K562 (cell line): ENCODE measurements around the gene SLC6A7. TPM values are rescaled to one million over a fixed set of nuclear protein-coding genes. Genes with fewer than 3 reads are reported as not detected.

Experiments used
- ATAC-seq: fragments of 200-7000 bp; cut with Tn5 transposase; 3 replicates; pipeline ENCODE4 v1.9.1; 2020; ENCODE audit warnings: moderate library complexity
- BruUV-seq: library from RNA; stranded (reverse); fragments of 400-500 nt; replicated peaks from 2 replicates; lab custom pipeline; 2021; lab: Mats Ljungman, UMichigan
- CTCF ChIA-PET: fragments of 300-600 bp; formaldehyde crosslinking; extraction: SDS; loops from one replicate; lab custom pipeline; 2021; ENCODE audit warnings: low intra/inter-chr PET ratio; lab: Yijun Ruan, JAX
- POLR2A ChIA-PET: fragments of 300-600, 350-650 bp; sonication (Branson Sonifier 250); formaldehyde crosslinking; extraction: SDS; loops from one replicate; lab custom pipeline; 2021; ENCODE audit warnings: antibody characterized with exemption, inconsistent platforms; lab: Yijun Ruan, JAX
- DNase-seq, 4 experiments: peaks; one replicate each; pipeline versions ENCODE4 v3.0.0 to v3.0.0-alpha.2; 2011 to 2018; ENCODE audit warnings: low spot score in 3 of 4, mixed read lengths in 3 of 4; ENCODE audit errors: extremely low read depth in 1 of 4
- FAIRE-seq: peaks from 2 replicates; lab custom pipeline; 2011; peaks lifted over from hg19 to GRCh38; lab: Jason Lieb, UNC
- H2AFZ ChIP-seq: 2 replicates; pipeline ENCODE4 v1.6.0; 2011; ENCODE audit warnings: low read depth, low read length, control low read depth, inconsistent platforms
- H3K27ac ChIP-seq: fragments of 200-600 bp; 3 replicates; pipeline ENCODE4 v1.8.0; 2011; ENCODE audit warnings: low read depth, mild to moderate bottlenecking, control low read depth, inconsistent platforms, low read length, moderate library complexity, mixed read lengths; ENCODE audit errors: extremely low read depth
- H3K27me3 ChIP-seq, 2 experiments: fragments of 300-600 bp in 1 of 2; 2 replicates in 1 of 2; 3 replicates in 1 of 2; pipeline versions ENCODE4 v1.6.0 to v1.8.0; 2011; ENCODE audit warnings: inconsistent platforms in 2 of 2, low read length in 2 of 2, mild to moderate bottlenecking in 1 of 2, mixed read lengths in 1 of 2, moderate library complexity in 1 of 2; ENCODE audit not compliant: control insufficient read depth in 2 of 2, insufficient read depth in 2 of 2
- H3K36me3 ChIP-seq: fragments of 300-600 bp; 3 replicates; pipeline ENCODE4 v1.8.0; 2011; ENCODE audit warnings: mild to moderate bottlenecking, low read length, inconsistent platforms; ENCODE audit not compliant: control insufficient read depth, insufficient read depth
- H3K4me1 ChIP-seq, 2 experiments: fragments of 200-600 bp in 1 of 2; replicated peaks in 1 of 2; 2 replicates in 1 of 2; 3 replicates in 1 of 2; pipeline versions ENCODE4 v1.5.1 to v1.8.0; 2011; ENCODE audit warnings: inconsistent platforms in 2 of 2, low read length in 2 of 2, mild to moderate bottlenecking in 1 of 2, mixed read lengths in 1 of 2, moderate library complexity in 1 of 2; ENCODE audit not compliant: control insufficient read depth in 2 of 2, insufficient read depth in 2 of 2
- H3K4me2 ChIP-seq: 2 replicates; pipeline ENCODE4 v1.6.1; 2011; ENCODE audit warnings: low read length, control low read depth, inconsistent platforms, mixed read lengths; ENCODE audit not compliant: insufficient read depth
- H3K4me3 ChIP-seq: fragments of 200-600 bp; sonication (generic), shearing (Covaris generic); 2 replicates; pipeline ENCODE4 v1.5.1; 2016; ENCODE audit warnings: control low read depth, inconsistent platforms
- H3K79me2 ChIP-seq: fragments of 200-600 bp; 3 replicates; pipeline ENCODE4 v1.8.0; 2011; ENCODE audit warnings: low read length, inconsistent platforms; ENCODE audit not compliant: control insufficient read depth, insufficient read depth
- H3K9ac ChIP-seq, 2 experiments: 2 replicates each; pipeline versions ENCODE4 v1.6.0 to v1.6.1; 2011; ENCODE audit warnings: low read depth in 2 of 2, low read length in 2 of 2, control low read depth in 1 of 2, inconsistent platforms in 1 of 2, mild to moderate bottlenecking in 1 of 2, mixed read lengths in 1 of 2; ENCODE audit not compliant: insufficient read depth in 1 of 2
- H3K9me1 ChIP-seq: one replicate; pipeline ENCODE4 v1.6.0; 2011; ENCODE audit warnings: inconsistent platforms, mild to moderate bottlenecking, low read length, moderate library complexity; ENCODE audit not compliant: control insufficient read depth, insufficient read depth
- H3K9me3 ChIP-seq: replicated peaks from 2 replicates; pipeline ENCODE4 v1.5.1; 2011; ENCODE audit warnings: low read depth, low read length, inconsistent platforms; ENCODE audit not compliant: control insufficient read depth, insufficient read depth
- H4K20me1 ChIP-seq: replicated peaks from 2 replicates; pipeline ENCODE4 v1.6.1; 2011; ENCODE audit warnings: low read length, inconsistent platforms, mixed read lengths; ENCODE audit not compliant: control insufficient read depth, insufficient read depth
- AFF1 ChIP-seq, 2 experiments: fragments of 450-650 bp; IDR thresholded peaks; 2 replicates each; pipeline ENCODE4 v1.6.1; 2018; ENCODE audit warnings: mild to moderate bottlenecking in 2 of 2, low read depth in 1 of 2; ENCODE audit not compliant: partially characterized antibody in 2 of 2
- ARID3A ChIP-seq: IDR thresholded peaks from 2 replicates; pipeline ENCODE4 v1.6.1; 2012; ENCODE audit warnings: low read depth, low read length, improper control_type of control experiment, borderline replicate concordance
- CHD4 ChIP-seq: fragments of 200-600 bp; sonication (generic); IDR thresholded peaks from 3 replicates; pipeline ENCODE4 v1.6.1; 2012; ENCODE audit warnings: low read depth, mild to moderate bottlenecking, mixed read lengths, low read length, inconsistent platforms; ENCODE audit not compliant: insufficient read depth, insufficient replicate concordance, poor library complexity, severe bottlenecking
- ESRRB ChIP-seq: fragments of 250-450 bp; sonication (Bioruptor Pico); IDR thresholded peaks from 2 replicates; pipeline ENCODE4 v1.5.0; 2020; ENCODE audit warnings: mild to moderate bottlenecking, moderate library complexity, borderline replicate concordance
- FOXA1 ChIP-seq: fragments of 450-650 bp; IDR thresholded peaks from 2 replicates; pipeline ENCODE4 v1.6.1; 2016; ENCODE audit warnings: mild to moderate bottlenecking, borderline replicate concordance
- HMG20B ChIP-seq: fragments of 250-450 bp; sonication (Bioruptor Pico); IDR thresholded peaks from 2 replicates; pipeline ENCODE4 v1.5.0; 2021; ENCODE audit warnings: mild to moderate bottlenecking
- HNRNPLL ChIP-seq: fragments of 200-400 bp; formaldehyde crosslinking; IDR thresholded peaks from 2 replicates; pipeline ENCODE4 v1.6.1; 2017; ENCODE audit warnings: low read length, low read depth, mild to moderate bottlenecking; ENCODE audit not compliant: poor library complexity, severe bottlenecking
- HSF4 ChIP-seq: fragments of 250-450 bp; sonication (Bioruptor Pico); IDR thresholded peaks from 2 replicates; pipeline ENCODE4 v2.1.2; 2022; ENCODE audit warnings: mild to moderate bottlenecking, moderate library complexity, borderline replicate concordance
- IFI16 ChIP-seq: fragments of 250-450 bp; sonication (Bioruptor Pico); IDR thresholded peaks from 2 replicates; pipeline ENCODE4 v2.1.2; 2022; ENCODE audit warnings: mild to moderate bottlenecking, inconsistent platforms
- MEF2A ChIP-seq: IDR thresholded peaks from 2 replicates; pipeline ENCODE4 v1.6.1; 2011; ENCODE audit warnings: low read depth, mild to moderate bottlenecking, low read length, moderate library complexity; ENCODE audit not compliant: control insufficient read depth
- NFATC3 ChIP-seq: fragments of 450-650 bp; IDR thresholded peaks from 2 replicates; pipeline ENCODE4 v1.6.1; 2017; ENCODE audit warnings: mild to moderate bottlenecking
- POLR2A ChIP-seq: fragments of 450-650 bp; conservative IDR thresholded peaks from 2 replicates; pipeline ENCODE4 v1.6.1; 2016
- SMARCA4 ChIP-seq: fragments of 450-650 bp; IDR thresholded peaks from 2 replicates; pipeline ENCODE4 v1.6.1; 2016
- SMARCA5 ChIP-seq: fragments of 450-650 bp; IDR thresholded peaks from 2 replicates; pipeline ENCODE4 v1.6.1; 2016
- WGBS: fragments of 100-300 bp; shearing (Covaris generic); methylation state at CpG from one replicate; pipeline ENCODE4 v1.1.6; 2016; ENCODE audit warnings: low coverage, mixed read lengths; ENCODE audit not compliant: insufficient coverage; ENCODE audit errors: missing lambda C conversion rate; 5-methylcytosine and 5-hydroxymethylcytosine counted together
- in situ Hi-C: fragments of 300-500 bp; cut with MboI; formaldehyde crosslinking; loops from 4 replicates; pipeline ENCODE4 v1.15.0; 2018; ENCODE audit warnings: inconsistent platforms, mixed read lengths
- intact Hi-C: fragments of 100-400 bp; cut with micrococcal nuclease; formaldehyde crosslinking; loops from 2 replicates; pipeline ENCODE4 v1.14.2; 2022
- polyA plus RNA-seq, 8 experiments: library from polyadenylated mRNA; depleted of rRNA in 4 of 8; stranded (reverse) in 5 of 8; unstranded in 3 of 8; fragments of >200 nt; fragmentation: Nextera tagmentation in 2 of 8; fragmentation: Illumina TruSeq in 1 of 8; extraction: Ambion mirVana in 2 of 8; extraction: Trizol in 1 of 8; gene quantifications; 2 replicates each; pipeline versions ENCODE4 v1.2.1 to v1.2.3, GENCODE V29; 2011 to 2014; ENCODE audit warnings: inconsistent platforms in 1 of 8, missing spikeins in 1 of 8
- total RNA-seq, 7 experiments: library from RNA; depleted of rRNA in 6 of 7; stranded (reverse); fragments of >200 nt in 6 of 7; fragmentation: Illumina TruSeq in 2 of 7; extraction: Trizol in 2 of 7; gene quantifications; 2 replicates each; pipeline versions ENCODE4 v1.2.1 to v1.2.3, GENCODE V29; 2011 to 2021; ENCODE audit warnings: low replicate concordance in 1 of 7

SLC6A7 gene
- total and polyA plus RNA-seq, 9 of the 15 experiments (the other 6 are each of a cell fraction or from before 2014, with no cell fraction given), result not detected

- TF ChIP-seq ARID3A (no peak), SMARCA4 (no peak), HSF4 (CRISPR knock-in tag) (no peak), FOXA1 (no peak)
- TF ChIP-seq, all 486 proteins: peak for 5
Measured at GRCh38 chr5:150219142-150219541, 29.3 kb downstream of the SLC6A7 start (continued).

GRCh38 chr5:150219861-150220260 is 30.0 kb downstream of the SLC6A7 start:
- Histone ChIP-seq H3K4me1 (peaks cover 0 to 4% of the 10 kb centered on the region in 2 experiments; a peak in 2 of 5 replicates), H3K27ac (no peak overlapping the region), H3K36me3 (no peaks in the 10 kb centered on the region), H2AFZ (no peak overlapping the region), H3K79me2 (no peaks in the 10 kb centered on the region), H3K9me3 (no peaks in the 10 kb centered on the region), H3K4me3 (no peak overlapping the region), H3K27me3 (peaks cover 13 to 28% of the 10 kb centered on the region in 2 experiments; a peak in 4 of 5 replicates), H3K9ac (no peak overlapping the region), H3K9me1 (no peaks in the 10 kb centered on the region), H3K4me2 (no peak overlapping the region), H4K20me1 (peaks cover 8% of the 10 kb centered on the region; the same call in 1 of the 2 replicates)
- ATAC-seq, result no peak
- no peak for FAIRE-seq
- intact Hi-C loops (loop anchor here (2.0 to 5.0 kb wide), 3 partner anchors 131 to 383 kb away; no protein-coding TSS in a partner anchor), in situ Hi-C loops (loop anchor here (5.0 to 10.0 kb wide), 2 partner anchors 93 to 585 kb away; no protein-coding TSS in a partner anchor)
- CTCF ChIA-PET, result interaction anchor here (4.1 kb wide), 1 partner anchor 90 kb away, joined by 36 read pairs; no protein-coding TSS in a partner anchor
- 0% methylated on average over 2 of the region's 2 CpGs for WGBS
- POLR2A ChIA-PET, result no interaction called here
- no TSS peak for BruUV-seq
- no peak for DNase-seq
- TF ChIP-seq POLR2A, result no peak
- no peak for TF ChIP-seq SMARCA5
- TF ChIP-seq HNRNPLL, result no peak
- no peak for TF ChIP-seq IFI16 (CRISPR knock-in tag)
- TF ChIP-seq HMG20B, result no peak
- no peak for TF ChIP-seq AFF1 (IDR thresholded peaks at IDR 0.05; ENCODE audit: low read depth in 1 of 2, partially characterized antibody in 2 of 2)
- TF ChIP-seq MEF2A, result no peak
- no peak for TF ChIP-seq NFATC3
- TF ChIP-seq CHD4, result no peak
- no peak for TF ChIP-seq ESRRB
